GM12878 (cell line): ENCODE data around the gene GSTA4. TPM values are rescaled to one million over a fixed set of nuclear protein-coding genes. Genes with fewer than 3 reads are reported as not detected.

Source experiments
- ATAC-seq: fragments of 200-7000 bp; cut with Tn5 transposase; 3 replicates; pipeline ENCODE4 v1.9.1; 2020; ENCODE audit warnings: mild to moderate bottlenecking, moderate library complexity
- BruUV-seq: library from RNA; stranded (reverse); fragments of 400-500 nt; replicated peaks from 2 replicates; lab custom pipeline; 2021; lab: Mats Ljungman, UMichigan
- CTCF ChIA-PET: fragments of 300-600 bp; sonication (Branson Sonifier 250); formaldehyde crosslinking; extraction: SDS; loops from one replicate; lab custom pipeline; 2021; ENCODE audit warnings: inconsistent platforms; lab: Yijun Ruan, JAX
- POLR2A ChIA-PET: fragments of 350-600 bp; formaldehyde crosslinking; extraction: SDS; loops from one replicate; lab custom pipeline; 2021; ENCODE audit warnings: inconsistent platforms; lab: Charles Lee
- RAD21 ChIA-PET: fragments of 300-600 bp; sonication (Branson Sonifier 250); formaldehyde crosslinking; loops from one replicate; lab custom pipeline; 2023; ENCODE audit warnings: antibody characterized with exemption; ENCODE audit not compliant: unreplicated experiment; lab: Charles Lee
- SMC1A ChIA-PET: fragments of 300-600 bp; sonication (Branson Sonifier 250); formaldehyde crosslinking; loops from one replicate; lab custom pipeline; 2023; ENCODE audit not compliant: unreplicated experiment, uncharacterized antibody; lab: Charles Lee
- DNase-seq: peaks from one replicate; pipeline ENCODE4 v3.0.0-alpha.2; 2011; ENCODE audit warnings: low read depth, low spot score
- FAIRE-seq: peaks from 3 replicates; lab custom pipeline; 2011; peaks lifted over from hg19 to GRCh38; lab: Jason Lieb, UNC
- H2AFZ ChIP-seq: 2 replicates; pipeline ENCODE4 v1.6.0; 2011; ENCODE audit warnings: low read depth, low read length, control low read depth; ENCODE audit not compliant: control insufficient read depth
- H3K27ac ChIP-seq: 2 replicates; pipeline ENCODE4 v1.5.1; 2011; ENCODE audit warnings: control low read depth; ENCODE audit not compliant: control insufficient read depth, insufficient read depth
- H3K27me3 ChIP-seq, 2 experiments: replicated peaks in 1 of 2; 2 replicates each; pipeline versions ENCODE4 v1.6.0 to v1.6.1; 2011; ENCODE audit warnings: low read length in 1 of 2; ENCODE audit not compliant: control insufficient read depth in 2 of 2, insufficient read depth in 2 of 2
- H3K36me3 ChIP-seq, 2 experiments: 2 replicates each; pipeline ENCODE4 v1.5.1; 2011; ENCODE audit warnings: low read length in 1 of 2; ENCODE audit not compliant: control insufficient read depth in 2 of 2, insufficient read depth in 2 of 2
- H3K4me1 ChIP-seq: 2 replicates; pipeline ENCODE4 v1.6.1; 2011; ENCODE audit warnings: mild to moderate bottlenecking, low read length, moderate library complexity, mixed read lengths; ENCODE audit not compliant: control insufficient read depth, insufficient read depth
- H3K4me2 ChIP-seq: 2 replicates; pipeline ENCODE4 v1.6.0; 2011; ENCODE audit warnings: control low read depth; ENCODE audit not compliant: control insufficient read depth, insufficient read depth
- H3K4me3 ChIP-seq: fragments of 200-600 bp; sonication (generic); 2 replicates; pipeline ENCODE4 v1.5.1; 2016
- H3K79me2 ChIP-seq: 2 replicates; pipeline ENCODE4 v1.6.0; 2011; ENCODE audit warnings: low read length; ENCODE audit not compliant: control insufficient read depth, insufficient read depth
- H3K9ac ChIP-seq: 2 replicates; pipeline ENCODE4 v1.8.0; 2011; ENCODE audit warnings: low read length, control low read depth, mixed read lengths; ENCODE audit not compliant: control insufficient read depth, insufficient read depth
- H3K9me3 ChIP-seq: replicated peaks from 3 replicates; pipeline ENCODE4 v1.5.1; 2011; ENCODE audit warnings: mild to moderate bottlenecking, low read length; ENCODE audit not compliant: control insufficient read depth, insufficient read depth
- H4K20me1 ChIP-seq: 2 replicates; pipeline ENCODE4 v1.6.0; 2011; ENCODE audit not compliant: control insufficient read depth, insufficient read depth
- CTCF ChIP-seq, 3 experiments: IDR thresholded peaks in 2 of 3; conservative IDR thresholded peaks in 1 of 3; 2 replicates each; pipeline ENCODE4 v1.5.1; 2011; ENCODE audit warnings: low read depth in 3 of 3, low read length in 3 of 3, mild to moderate bottlenecking in 3 of 3, control low read depth in 2 of 3, moderate library complexity in 2 of 3, inconsistent platforms in 1 of 3, mixed read lengths in 1 of 3; ENCODE audit not compliant: control insufficient read depth in 2 of 3, insufficient read depth in 1 of 3; ENCODE audit errors: extremely low read depth in 1 of 3
- GATAD2B ChIP-seq: fragments of 450-650 bp; conservative IDR thresholded peaks from 2 replicates; pipeline ENCODE4 v1.6.1; 2017; ENCODE audit warnings: low read depth, mild to moderate bottlenecking, moderate library complexity
- HDAC6 ChIP-seq: fragments of 200-600 bp; sonication (generic); IDR thresholded peaks from one replicate; pipeline ENCODE4 v1.8.0; 2017; ENCODE audit warnings: antibody characterized with exemption; ENCODE audit not compliant: unreplicated experiment
- NBN ChIP-seq: fragments of 450-650 bp; IDR thresholded peaks from 2 replicates; pipeline ENCODE4 v1.6.1; 2016
- PML ChIP-seq: IDR thresholded peaks from 2 replicates; pipeline ENCODE4 v1.6.1; 2012; ENCODE audit warnings: low read length, inconsistent platforms
- POLR2AphosphoS2 ChIP-seq: IDR thresholded peaks from 2 replicates; pipeline ENCODE4 v1.6.1; 2011; ENCODE audit warnings: low read depth, mild to moderate bottlenecking, low read length, improper control_type of control experiment, moderate library complexity
- SP1 ChIP-seq: IDR thresholded peaks from one replicate; pipeline ENCODE4 v1.6.1; 2011; ENCODE audit warnings: low read depth, low read length
- WGBS: methylation state at CpG from one replicate; pipeline ENCODE4 v1.1.6; 2016; ENCODE audit warnings: low lambda C conversion rate; ENCODE audit not compliant: insufficient replicate concordance, insufficient coverage; ENCODE audit errors: missing lambda C conversion rate; 5-methylcytosine and 5-hydroxymethylcytosine counted together
- in situ Hi-C: fragments of 300-500 bp; cut with MboI; formaldehyde crosslinking; loops from 9 replicates; pipeline ENCODE4 v1.14.3; 2018; ENCODE audit warnings: mixed read lengths
- intact Hi-C: fragments of 100-400 bp; cut with micrococcal nuclease; formaldehyde crosslinking; loops from one replicate; pipeline ENCODE4 v1.14.2; 2022; ENCODE audit not compliant: unreplicated experiment
- polyA plus RNA-seq, 11 experiments: library from polyadenylated mRNA; depleted of rRNA in 4 of 11; unstranded in 6 of 11; stranded (reverse) in 5 of 11; fragments of >200 nt; fragmentation: Nextera tagmentation in 4 of 11; fragmentation: Illumina TruSeq in 1 of 11; extraction: Ambion mirVana in 4 of 11; extraction: Trizol in 1 of 11; gene quantifications; 1 replicate in 1 of 11; 2 replicates in 10 of 11; pipeline versions ENCODE4 v1.2.1 to v1.2.3, GENCODE V29; 2011 to 2016; ENCODE audit warnings: inconsistent platforms in 2 of 11, missing spikeins in 2 of 11, low read depth in 1 of 11
- total RNA-seq, 4 experiments: library from RNA; depleted of rRNA in 3 of 4; stranded (reverse); fragments of >200 nt in 3 of 4; fragmentation: Illumina TruSeq in 1 of 4; extraction: Trizol in 1 of 4; gene quantifications; 2 replicates each; pipeline versions ENCODE4 v1.2.1 to v1.2.3, GENCODE V29; 2013 to 2021

The GSTA4 gene
- total and polyA plus RNA-seq, 10 of the 15 experiments (the other 5 are each of a cell fraction or from before 2014, with no cell fraction given) = 1.9 to 9.7 (median 4.4) TPM

- SMC1A ChIA-PET = interaction anchor here (0.9 to 1.1 kb wide), 2 partner anchors 16 to 41 kb away, joined by 4 to 5 read pairs; no protein-coding TSS in a partner anchor
- TF ChIP-seq GATAD2B (no peak), HDAC6 (no peak), NBN (no peak), PML (no peak), SP1 (no peak), CTCF (IDR thresholded peaks at IDR 0.05 in 2 of 3, conservative IDR thresholded peaks at IDR 0.05 in 1 of 3; ENCODE audit: control insufficient read depth in 2 of 3, extremely low read depth in 1 of 3, insufficient read depth in 1 of 3, low read depth in 3 of 3, low read length in 3 of 3) (no peak), POLR2AphosphoS2 (no peak)
- TF ChIP-seq, all 136 proteins: peak for 0
- peaks cover 0 to 3% of the 10 kb centered on the region in 2 experiments; a peak in 2 of 4 replicates for H3K36me3 ChIP-seq
Observed at GRCh38 chr6:53015486-53015885, 20.4 kb upstream of the GSTA4 start.

More at GRCh38 chr6:53015486-53015885, 20.4 kb upstream of the GSTA4 start:
- H3K4me3 ChIP-seq = no peak overlapping the region
- no peak overlapping the region for H2AFZ ChIP-seq
- CTCF ChIA-PET = interaction anchor here (0.8 to 1.2 kb wide), 2 partner anchors 19 to 20 kb away, joined by 3 read pairs; partner anchors contain the start of gene GSTA4
- in situ Hi-C loops = no loop called here
- ATAC-seq (no peak), FAIRE-seq (no peak), DNase-seq (no peak)
- no peaks in the 10 kb centered on the region for H3K79me2 ChIP-seq
- H3K27ac ChIP-seq = no peak overlapping the region
- RAD21 ChIA-PET = no interaction called here
- 100% methylated on average over 1 of the region's 1 CpG for WGBS
- H3K4me2 ChIP-seq = no peak overlapping the region
- H3K9ac ChIP-seq = no peak overlapping the region
- no peaks in the 10 kb centered on the region for H3K4me1 ChIP-seq
- POLR2A ChIA-PET = no interaction called here
- BruUV-seq = no TSS peak
- intact Hi-C loops = no loop called here
- H3K27me3 ChIP-seq = no peaks in the 10 kb centered on the region
- H4K20me1 ChIP-seq = no peaks in the 10 kb centered on the region
- no peaks in the 10 kb centered on the region for H3K9me3 ChIP-seq
